ENCODE data around the gene ANKRD27.
"Not testable (repeated sequence)": the region's sequence is repeated elsewhere in the genome, so short reads cannot be mapped to it uniquely, and the experiment has no call there.

The ANKRD27 gene

GRCh38 chr19:32605544-32605943, 69.4 kb downstream of the ANKRD27 start:
- no peak for DNase-seq (ENCODE audit: low read depth, low spot score)

- no peak for DNase-seq (ENCODE audit: low read depth, low spot score)
These were observed 71.0 kb downstream of the ANKRD27 start for GRCh38 chr19:32603961-32604360.

- peak; percentile 20 for DNase-seq (ENCODE audit: low read depth, low spot score)
These were observed 75.2 kb downstream of the ANKRD27 start for GRCh38 chr19:32599736-32600157.

GRCh38 chr19:32599258-32599657, 75.7 kb downstream of the ANKRD27 start:
- DNase-seq (ENCODE audit: low read depth, low spot score): no peak

- DNase-seq (ENCODE audit: low read depth, low spot score): no peak
These were observed 77.0 kb downstream of the ANKRD27 start for GRCh38 chr19:32598022-32598421.

GRCh38 chr19:32595491-32595890, 79.5 kb downstream of the ANKRD27 start:
- DNase-seq (ENCODE audit: low read depth, low spot score): no peak

- DNase-seq (ENCODE audit: low read depth, low spot score): no peak
These were observed 81.0 kb downstream of the ANKRD27 start for GRCh38 chr19:32594021-32594420.

GRCh38 chr19:32587747-32588504, 87.1 kb downstream of the ANKRD27 start:
- DNase-seq (ENCODE audit: low read depth, low spot score): not testable (repeated sequence)

GRCh38 chr19:32581705-32582179, 93.2 kb downstream of the ANKRD27 start:
- no peak for DNase-seq (ENCODE audit: low read depth, low spot score)

- peak; percentile 92 for DNase-seq (ENCODE audit: low read depth, low spot score)
These were observed 93.9 kb downstream of the ANKRD27 start, which contains the start of gene PDCD5 for GRCh38 chr19:32580901-32581704. TSS of gene PDCD5 (plus strand) at chr19:32581190. CDS start at chr19:32581262, 72 bp downstream.

GRCh38 chr19:32580353-32580900, 94.6 kb downstream of the ANKRD27 start:
- DNase-seq (ENCODE audit: low read depth, low spot score): no peak

- DNase-seq (ENCODE audit: low read depth, low spot score): no peak
These were observed 98.2 kb downstream of the ANKRD27 start for GRCh38 chr19:32576790-32577189.

- DNase-seq (ENCODE audit: low read depth, low spot score): no peak
These were observed 101.5 kb downstream of the ANKRD27 start for GRCh38 chr19:32573492-32573794.

- not testable (repeated sequence) for DNase-seq (ENCODE audit: low read depth, low spot score)
These were observed 102.1 kb downstream of the ANKRD27 start for GRCh38 chr19:32572700-32573491.

GRCh38 chr19:32571471-32572075, 103.4 kb downstream of the ANKRD27 start:
- DNase-seq (ENCODE audit: low read depth, low spot score): not testable (repeated sequence)

- no peak for DNase-seq (ENCODE audit: low read depth, low spot score)
These were observed 104.7 kb downstream of the ANKRD27 start for GRCh38 chr19:32570081-32570785.

GRCh38 chr19:32567486-32567885, 107.5 kb downstream of the ANKRD27 start:
- no peak for DNase-seq (ENCODE audit: low read depth, low spot score)

GRCh38 chr19:32566246-32566830, 108.6 kb downstream of the ANKRD27 start:
- no peak for DNase-seq (ENCODE audit: low read depth, low spot score)

- DNase-seq (ENCODE audit: low read depth, low spot score): no peak
These were observed 111.2 kb downstream of the ANKRD27 start for GRCh38 chr19:32563761-32564160.

GRCh38 chr19:32558607-32559228, 116.3 kb downstream of the ANKRD27 start:
- DNase-seq (ENCODE audit: low read depth, low spot score): no peak

Measured in activated CD4-positive, CD25-positive, alpha-beta regulatory T cell treated with anti-CD3 and anti-CD28 coated beads, Interleukin-2, amount 50 U/mL, for 16 hours (primary cell).